RWPE2 (cell line): ENCODE measurements around the gene PTBP2.
A peak's percentile ranks its signal among the peaks of the same experiment; 100 is the strongest.

ENCODE experiments used
- ATAC-seq: fragments of 200-7000 bp; cut with Tn5 transposase; 3 replicates; pipeline ENCODE4 v1.9.1; 2021; ENCODE audit warnings: low read depth
- DNase-seq: peaks from one replicate; pipeline ENCODE4 v3.0.0-alpha.2; 2020; ENCODE audit warnings: low spot score
- H3K27ac ChIP-seq: fragments of 450-650 bp; 2 replicates; pipeline ENCODE4 v1.5.1; 2017; ENCODE audit warnings: mild to moderate bottlenecking; ENCODE audit not compliant: poor library complexity, severe bottlenecking
- H3K27me3 ChIP-seq: fragments of 250-450 bp; sonication (Bioruptor Pico); 2 replicates; pipeline ENCODE4 v1.5.1; 2021; ENCODE audit warnings: mild to moderate bottlenecking, moderate library complexity; ENCODE audit not compliant: insufficient read depth, poor library complexity, severe bottlenecking
- H3K36me3 ChIP-seq: fragments of 250-450 bp; sonication (Bioruptor Pico); 2 replicates; pipeline ENCODE4 v1.5.1; 2020; ENCODE audit warnings: low read depth, mild to moderate bottlenecking, moderate library complexity
- H3K4me1 ChIP-seq: fragments of 250-450 bp; sonication (Bioruptor Pico); 2 replicates; pipeline ENCODE4 v1.5.1; 2021; ENCODE audit warnings: mild to moderate bottlenecking, moderate library complexity; ENCODE audit not compliant: insufficient read depth, poor library complexity, severe bottlenecking
- H3K4me3 ChIP-seq: fragments of 250-450 bp; sonication (Bioruptor Pico); 2 replicates; pipeline ENCODE4 v1.5.1; 2021; ENCODE audit warnings: mild to moderate bottlenecking, moderate library complexity; ENCODE audit not compliant: severe bottlenecking
- H3K9me3 ChIP-seq: fragments of 250-450 bp; sonication (Bioruptor Pico); 2 replicates; pipeline ENCODE4 v1.5.1; 2021; ENCODE audit warnings: mild to moderate bottlenecking, moderate library complexity; ENCODE audit not compliant: severe bottlenecking
- CTCF ChIP-seq: fragments of 450-650 bp; IDR thresholded peaks from one replicate; pipeline ENCODE4 v1.5.1; 2017; ENCODE audit warnings: mild to moderate bottlenecking, moderate library complexity; ENCODE audit not compliant: poor library complexity, severe bottlenecking

The PTBP2 gene

DNA sequence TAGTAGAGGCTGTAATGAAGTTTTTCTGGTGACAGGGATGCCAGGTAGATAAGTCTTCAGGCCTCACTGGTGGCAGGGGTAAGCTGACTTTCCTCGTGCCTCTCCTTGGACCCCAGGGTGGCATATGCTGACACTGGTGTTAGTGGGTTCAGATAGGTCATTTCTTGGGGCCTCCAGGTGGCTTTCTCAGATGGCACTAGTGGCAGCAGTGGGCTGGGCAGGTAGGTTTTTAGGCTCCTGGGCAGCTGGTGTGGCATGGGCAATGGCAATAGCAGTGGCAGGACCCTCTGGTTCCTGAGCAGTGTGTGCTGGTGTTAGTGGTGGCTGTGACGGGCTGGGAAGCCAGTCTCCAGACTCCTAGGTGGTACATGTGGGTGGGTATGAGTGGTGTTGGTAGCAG, 140.3 kb downstream of the PTBP2 start:
- DNase-seq (peak; percentile 16), ATAC-seq (no peak)
- no peak overlapping the region for H3K27ac ChIP-seq
- no peaks in the 10 kb centered on the region for H3K36me3 ChIP-seq
- peaks cover 2% of the 10 kb centered on the region for H3K4me1 ChIP-seq
- H3K9me3 ChIP-seq, result no peaks in the 10 kb centered on the region
- TF ChIP-seq CTCF, result no peak
- no peaks in the 10 kb centered on the region for H3K27me3 ChIP-seq
- no peak overlapping the region for H3K4me3 ChIP-seq

- ATAC-seq (no peak), DNase-seq (no peak)
- TF ChIP-seq CTCF, result no peak
- no peaks in the 10 kb centered on the region for H3K9me3 ChIP-seq
- H3K27me3 ChIP-seq, result no peaks in the 10 kb centered on the region
- peaks cover 2% of the 10 kb centered on the region for H3K4me1 ChIP-seq
- H3K4me3 ChIP-seq, result no peak overlapping the region
- no peaks in the 10 kb centered on the region for H3K36me3 ChIP-seq
- H3K27ac ChIP-seq, result no peak overlapping the region
These were observed 141.9 kb downstream of the PTBP2 start for GRCh38 chr1:96863449-96863848.
